HFF-Myc (cell line): ENCODE measurements around the gene EML6.

Source experiments
- DNase-seq: peaks from one replicate; pipeline ENCODE4 v3.0.0-alpha.2; 2011; ENCODE audit warnings: low read depth; ENCODE audit errors: extremely low read depth
- H3K4me3 ChIP-seq: replicated peaks from 2 replicates; pipeline ENCODE4 v1.5.1; 2011; ENCODE audit warnings: low read depth, mild to moderate bottlenecking, control low read depth, low read length
- TF ChIP-seq, protein P1 (sequence below): IDR thresholded peaks from 2 replicates; pipeline ENCODE4 v1.5.1; 2012; ENCODE audit warnings: mild to moderate bottlenecking, low read depth, low read length, control low read depth; ENCODE audit errors: missing control alignments

Gene EML6

DNA sequence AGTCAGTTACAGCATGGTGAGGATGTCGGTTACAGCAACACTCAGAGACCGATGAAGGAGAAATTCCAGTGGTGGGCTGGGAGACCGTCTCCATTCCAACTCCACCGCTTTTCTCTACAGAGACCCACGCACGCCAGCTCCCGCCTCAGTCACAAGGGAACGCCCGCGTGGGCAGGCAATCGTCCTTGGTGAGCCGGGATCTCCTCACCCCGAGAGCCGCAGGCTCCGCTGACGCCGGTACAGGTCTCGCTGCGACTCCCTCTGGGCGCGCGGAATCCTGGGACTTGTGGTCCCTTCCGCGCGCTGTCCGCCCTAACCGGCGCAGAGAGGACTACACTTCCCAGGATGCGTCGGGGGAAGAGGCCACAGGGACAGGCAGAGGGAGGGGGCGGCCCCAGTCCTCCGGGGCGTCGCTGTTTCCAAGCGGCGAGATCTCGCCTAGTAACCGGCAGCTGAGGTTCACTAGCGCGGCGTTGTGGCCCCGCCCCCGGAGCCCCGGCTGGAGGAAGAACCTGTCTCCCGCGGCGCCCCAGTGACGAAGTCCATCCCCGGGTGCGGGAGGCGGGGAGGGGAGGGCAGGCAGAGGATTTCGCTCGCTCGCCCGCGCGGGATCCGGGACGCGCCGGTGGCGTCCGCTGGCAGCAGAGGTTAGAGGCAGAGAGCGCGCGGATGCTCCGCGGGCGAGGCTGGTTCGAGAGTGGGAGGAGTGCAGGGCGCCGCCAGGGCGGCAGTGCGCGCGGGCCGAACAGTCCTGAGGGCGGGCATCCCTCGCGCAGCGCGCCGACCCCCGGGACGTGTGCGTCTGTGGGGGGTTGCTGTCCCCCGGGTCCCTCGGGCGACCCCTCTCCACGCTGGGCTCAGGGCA is at the start of gene EML6:
TSS of gene EML6 (plus strand) at position 532 of the 865 bp plus-strand sequence. CDS start 1,400 bp downstream, outside the sequence.
- peak within 1 kb of the TSS; percentile 81 for H3K4me3 ChIP-seq
- DNase-seq: peak; percentile 93
- TF ChIP-seq, protein P1, sequence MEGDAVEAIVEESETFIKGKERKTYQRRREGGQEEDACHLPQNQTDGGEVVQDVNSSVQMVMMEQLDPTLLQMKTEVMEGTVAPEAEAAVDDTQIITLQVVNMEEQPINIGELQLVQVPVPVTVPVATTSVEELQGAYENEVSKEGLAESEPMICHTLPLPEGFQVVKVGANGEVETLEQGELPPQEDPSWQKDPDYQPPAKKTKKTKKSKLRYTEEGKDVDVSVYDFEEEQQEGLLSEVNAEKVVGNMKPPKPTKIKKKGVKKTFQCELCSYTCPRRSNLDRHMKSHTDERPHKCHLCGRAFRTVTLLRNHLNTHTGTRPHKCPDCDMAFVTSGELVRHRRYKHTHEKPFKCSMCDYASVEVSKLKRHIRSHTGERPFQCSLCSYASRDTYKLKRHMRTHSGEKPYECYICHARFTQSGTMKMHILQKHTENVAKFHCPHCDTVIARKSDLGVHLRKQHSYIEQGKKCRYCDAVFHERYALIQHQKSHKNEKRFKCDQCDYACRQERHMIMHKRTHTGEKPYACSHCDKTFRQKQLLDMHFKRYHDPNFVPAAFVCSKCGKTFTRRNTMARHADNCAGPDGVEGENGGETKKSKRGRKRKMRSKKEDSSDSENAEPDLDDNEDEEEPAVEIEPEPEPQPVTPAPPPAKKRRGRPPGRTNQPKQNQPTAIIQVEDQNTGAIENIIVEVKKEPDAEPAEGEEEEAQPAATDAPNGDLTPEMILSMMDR: no peak

DNA sequence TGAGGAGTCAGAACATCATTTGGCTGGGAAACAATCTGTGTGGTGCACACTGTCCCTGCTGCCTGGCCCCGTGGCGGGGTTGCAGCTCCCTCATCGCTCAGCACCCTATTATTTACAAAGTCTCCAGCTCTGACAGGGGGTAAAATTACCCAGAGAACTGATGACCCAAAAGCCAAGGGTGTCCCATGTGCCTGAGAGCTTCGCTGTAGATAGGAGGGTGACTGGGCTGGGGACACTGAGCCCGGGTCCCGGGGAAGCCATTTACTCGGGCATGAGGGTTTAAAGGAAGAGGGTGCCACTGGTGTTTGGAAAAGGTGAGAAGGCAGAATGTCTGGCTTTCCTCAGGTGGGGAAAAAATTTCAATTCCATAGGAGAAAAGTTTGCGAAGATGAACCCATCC is 48.2 kb upstream of the EML6 start:
- no peak overlapping the region for H3K4me3 ChIP-seq
- TF ChIP-seq, protein P1: no peak
- DNase-seq: no peak

DNA sequence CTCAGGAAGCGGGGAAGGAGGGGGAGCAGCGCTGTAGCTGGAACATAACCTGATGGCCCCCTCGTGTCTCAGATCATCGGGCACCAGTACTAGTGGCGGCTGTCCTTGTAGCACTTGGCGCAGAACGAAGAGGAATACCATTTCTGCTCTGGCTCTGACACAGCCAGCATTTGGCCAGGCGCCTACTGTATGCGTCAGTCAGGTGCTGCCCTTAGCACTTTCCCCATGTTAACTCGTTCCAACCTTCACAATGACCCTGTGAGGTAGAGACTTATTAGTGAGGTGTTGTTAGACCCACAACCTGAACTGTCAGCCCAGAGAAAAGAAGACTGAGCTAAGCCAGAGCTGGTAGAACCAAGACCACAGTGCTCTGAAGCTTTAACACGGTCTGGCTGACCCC is 47.7 kb upstream of the EML6 start:
- no peak for DNase-seq
- TF ChIP-seq, protein P1: no peak
- no peak overlapping the region for H3K4me3 ChIP-seq

DNA sequence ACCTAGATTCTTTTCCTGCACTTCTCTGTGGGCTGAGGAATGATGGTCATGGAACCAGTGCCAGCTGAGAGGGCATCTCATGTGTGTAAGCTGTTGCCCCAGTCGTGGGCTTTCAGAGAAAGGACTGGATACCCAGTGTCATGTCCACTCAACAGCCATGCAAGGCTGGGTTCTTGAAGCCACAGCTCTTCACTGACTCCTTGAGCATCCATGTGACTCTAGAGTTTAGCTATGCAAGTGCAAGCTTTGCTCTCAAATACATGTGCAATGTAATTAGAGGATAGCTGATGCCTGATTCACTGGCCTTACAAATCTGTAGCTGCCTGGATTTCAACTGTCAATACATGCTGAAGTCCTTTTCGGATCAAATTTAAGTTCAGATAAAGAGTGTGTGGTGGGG is 46.8 kb upstream of the EML6 start:
- TF ChIP-seq, protein P1: no peak
- DNase-seq: no peak
- no peak overlapping the region for H3K4me3 ChIP-seq

DNA sequence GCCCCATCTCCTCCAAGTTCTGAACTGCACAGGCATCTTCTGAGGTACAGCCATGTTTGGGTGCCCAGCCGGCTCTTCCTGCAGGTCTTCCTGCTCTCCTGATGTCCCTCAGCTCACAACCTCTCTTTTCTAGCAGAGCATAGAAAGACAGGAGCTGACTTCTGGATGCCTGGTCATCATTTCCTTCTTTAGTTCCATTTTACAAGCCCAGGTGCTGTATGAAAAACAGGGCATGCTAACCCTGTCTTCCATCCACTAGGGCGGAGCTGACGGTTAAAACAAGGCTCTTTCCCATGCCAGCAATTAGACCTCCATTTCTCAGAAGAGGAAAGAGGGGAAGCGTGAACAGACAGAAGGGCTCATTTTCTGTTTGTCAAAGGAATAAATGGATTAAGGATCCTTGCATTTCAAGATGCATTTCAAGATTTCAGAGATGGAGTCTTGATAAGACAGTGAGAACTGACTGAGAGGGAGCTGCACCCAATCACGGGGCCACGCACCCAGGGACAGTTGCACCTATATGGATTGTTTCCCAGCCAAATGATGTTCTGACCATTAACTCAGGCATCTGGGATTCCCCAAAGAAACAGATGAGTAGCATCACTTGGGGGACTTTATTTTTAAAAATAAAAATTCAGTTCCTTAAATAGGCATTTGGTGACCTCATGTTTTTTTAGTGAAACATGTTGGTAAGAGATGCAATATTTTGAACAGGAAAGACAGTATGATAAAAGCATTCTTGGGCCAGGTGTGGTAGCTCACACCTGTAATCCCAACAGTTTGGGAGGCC is 45.8 kb upstream of the EML6 start:
- DNase-seq: no peak
- no peak overlapping the region for H3K4me3 ChIP-seq
- TF ChIP-seq, protein P1: no peak

DNA sequence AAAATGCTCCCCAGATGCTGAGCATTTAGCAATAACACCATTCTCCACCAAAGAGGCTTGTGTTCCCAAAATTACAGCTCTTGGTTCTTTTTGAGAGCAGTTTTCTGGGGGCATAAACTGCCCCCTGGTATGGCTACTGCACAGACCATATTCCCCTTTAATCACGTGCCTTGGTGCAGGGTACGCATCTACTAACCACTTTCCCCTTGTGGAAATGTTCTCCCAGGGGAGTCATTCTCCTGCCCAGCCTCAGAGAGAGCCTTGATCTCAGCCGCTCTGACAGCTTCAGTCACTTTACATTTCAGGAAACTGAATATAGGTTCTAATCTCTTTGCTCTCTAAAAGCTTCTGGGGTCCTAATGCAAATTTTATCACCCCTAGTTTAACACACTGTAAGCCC is 44.7 kb upstream of the EML6 start:
- DNase-seq: no peak
- TF ChIP-seq, protein P1: no peak
- no peak overlapping the region for H3K4me3 ChIP-seq
